ENCODE data around the gene CLC. TPM values are rescaled to one million over a fixed set of nuclear protein-coding genes. Genes with fewer than 3 reads are reported as not detected.

The CLC gene
- total RNA-seq, 1 experiment from 2014 or later = not detected

DNA sequence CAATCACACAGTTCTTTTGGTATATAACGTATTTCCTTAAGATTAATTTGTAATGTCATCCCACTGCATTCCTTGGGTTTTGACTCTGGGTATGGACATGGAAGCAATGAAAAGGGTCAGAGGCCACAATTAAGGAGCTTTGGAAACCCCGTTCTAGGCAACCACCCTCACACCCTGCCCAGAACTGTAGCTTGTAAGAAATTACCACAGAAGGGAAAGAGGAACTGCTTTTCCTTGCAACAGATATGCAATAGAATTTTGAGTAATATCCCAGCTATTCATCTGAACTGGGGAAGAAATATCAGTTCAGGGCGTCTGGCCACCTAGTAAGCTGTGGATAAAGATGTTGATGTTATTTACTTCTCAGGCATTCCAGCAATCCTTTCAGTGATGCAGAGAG lies 985 bp upstream of the CLC start:
- peaks cover 99% of the 10 kb centered on the region for H3K27me3 Mint-ChIP-seq (ENCODE audit: unreplicated experiment)
- no peaks in the 10 kb centered on the region for H3K4me1 Mint-ChIP-seq (ENCODE audit: low read depth, unreplicated experiment)
- CTCF ChIA-PET = no interaction called here
- H3K4me3 Mint-ChIP-seq (ENCODE audit: low read depth, unreplicated experiment) = no peak overlapping the region
- H3K9me3 Mint-ChIP-seq (ENCODE audit: low read depth, unreplicated experiment) = no peaks in the 10 kb centered on the region
- H3K27ac Mint-ChIP-seq (ENCODE audit: unreplicated experiment) = no peak overlapping the region
- TF ChIP-seq CTCF (IDR thresholded peaks at IDR 0.05; ENCODE audit: unreplicated experiment) = no peak
- BruUV-seq (replicated peaks) = no TSS peak
- intact Hi-C loops (cut with micrococcal nuclease; ENCODE audit: unreplicated experiment) = no loop called here
- no peaks in the 10 kb centered on the region for H3K36me3 Mint-ChIP-seq (ENCODE audit: insufficient read depth, unreplicated experiment)
- no peak for DNase-seq

- no peak for DNase-seq
- CTCF ChIA-PET = no interaction called here
- Mint-ChIP-seq H3K27me3 (ENCODE audit: unreplicated experiment) (peaks cover 92% of the 10 kb centered on the region), H3K9me3 (ENCODE audit: low read depth, unreplicated experiment) (no peaks in the 10 kb centered on the region), H3K36me3 (ENCODE audit: insufficient read depth, unreplicated experiment) (no peaks in the 10 kb centered on the region), H3K27ac (ENCODE audit: unreplicated experiment) (no peak overlapping the region), H3K4me1 (ENCODE audit: low read depth, unreplicated experiment) (no peaks in the 10 kb centered on the region), H3K4me3 (ENCODE audit: low read depth, unreplicated experiment) (no peak overlapping the region)
- no TSS peak for BruUV-seq (replicated peaks)
- no peak for TF ChIP-seq CTCF (IDR thresholded peaks at IDR 0.05; ENCODE audit: unreplicated experiment)
- intact Hi-C loops (cut with micrococcal nuclease; ENCODE audit: unreplicated experiment) = no loop called here
These were observed 478 bp downstream of the CLC start for GRCh38 chr19:39737351-39737750.

DNA sequence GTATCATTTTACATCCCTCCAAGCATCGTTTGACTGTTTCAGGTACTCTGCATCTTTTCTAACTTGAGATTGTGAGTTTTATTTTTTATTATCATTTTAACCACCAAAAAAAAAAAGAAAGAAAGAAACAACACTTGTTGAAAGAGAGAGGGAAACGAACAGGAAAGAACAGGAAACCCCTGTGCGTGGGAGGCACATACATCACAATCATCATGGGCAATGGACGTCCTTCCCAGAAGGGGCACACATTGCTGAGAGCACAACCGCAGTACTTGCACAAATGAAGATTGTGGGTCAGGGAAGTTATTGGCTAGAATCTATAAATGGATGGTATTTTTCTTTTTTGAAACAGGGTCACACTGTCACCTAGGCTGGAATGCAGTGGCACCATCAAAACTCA lies 1.7 kb downstream of the CLC start:
- no peak for TF ChIP-seq CTCF (IDR thresholded peaks at IDR 0.05; ENCODE audit: unreplicated experiment)
- intact Hi-C loops (cut with micrococcal nuclease; ENCODE audit: unreplicated experiment) = no loop called here
- Mint-ChIP-seq H3K27ac (ENCODE audit: unreplicated experiment) (no peak overlapping the region), H3K36me3 (ENCODE audit: insufficient read depth, unreplicated experiment) (no peaks in the 10 kb centered on the region), H3K4me1 (ENCODE audit: low read depth, unreplicated experiment) (no peaks in the 10 kb centered on the region), H3K27me3 (ENCODE audit: unreplicated experiment) (peaks cover 86% of the 10 kb centered on the region), H3K9me3 (ENCODE audit: low read depth, unreplicated experiment) (no peaks in the 10 kb centered on the region), H3K4me3 (ENCODE audit: low read depth, unreplicated experiment) (no peak overlapping the region)
- BruUV-seq (replicated peaks) = no TSS peak
- CTCF ChIA-PET = interaction anchor here (0.7 kb wide), 2 partner anchors 109 to 189 kb away, joined by 3 to 8 read pairs; no protein-coding TSS in a partner anchor
- no peak for DNase-seq

DNA sequence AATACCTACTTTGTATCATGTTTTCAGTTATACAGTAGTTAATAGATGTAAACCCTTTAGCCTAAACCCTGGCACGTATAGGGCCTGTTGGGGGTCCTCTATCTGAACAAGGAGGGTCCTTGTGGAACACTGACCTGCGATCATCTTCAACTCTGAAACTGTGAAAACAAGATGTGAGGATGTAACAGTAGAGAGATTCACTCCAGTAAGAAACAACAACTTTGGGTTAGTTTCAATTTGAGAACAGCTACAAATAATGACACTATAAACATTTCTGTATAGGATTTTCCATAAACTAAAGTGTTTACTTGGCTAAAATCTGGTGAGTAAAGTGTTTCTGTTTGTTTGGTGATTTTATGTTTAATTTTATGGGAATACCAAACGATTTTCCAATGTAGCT lies 2.1 kb downstream of the CLC start:
- CTCF ChIA-PET = interaction anchor here (0.7 kb wide), 2 partner anchors 110 to 188 kb away, joined by 3 to 8 read pairs; no protein-coding TSS in a partner anchor
- no TSS peak for BruUV-seq (replicated peaks)
- peaks cover 86% of the 10 kb centered on the region for H3K27me3 Mint-ChIP-seq (ENCODE audit: unreplicated experiment)

More for the DNA sequence above, 2.1 kb downstream of the CLC start:
- DNase-seq = no peak
- Mint-ChIP-seq H3K4me1 (ENCODE audit: low read depth, unreplicated experiment) (no peaks in the 10 kb centered on the region), H3K27ac (ENCODE audit: unreplicated experiment) (no peak overlapping the region), H3K4me3 (ENCODE audit: low read depth, unreplicated experiment) (no peak overlapping the region), H3K9me3 (ENCODE audit: low read depth, unreplicated experiment) (no peaks in the 10 kb centered on the region), H3K36me3 (ENCODE audit: insufficient read depth, unreplicated experiment) (no peaks in the 10 kb centered on the region)
- intact Hi-C loops (cut with micrococcal nuclease; ENCODE audit: unreplicated experiment) = no loop called here
- no peak for TF ChIP-seq CTCF (IDR thresholded peaks at IDR 0.05; ENCODE audit: unreplicated experiment)

Measured in Calu3 (cell line).